B cell (primary cell): ENCODE data around the gene NOMO2. TPM values are rescaled to one million over a fixed set of nuclear protein-coding genes. Genes with fewer than 3 reads are reported as not detected.
"Not testable (repeated sequence)": the region's sequence is repeated elsewhere in the genome, so short reads cannot be mapped to it uniquely, and the experiment has no call there.

ENCODE experiments used
- ATAC-seq: fragments of 200-7000 bp; cut with Tn5 transposase; one replicate; pipeline ENCODE4 v1.10.0; 2021; ENCODE audit warnings: low read depth, mild to moderate bottlenecking, moderate number of reproducible peaks, moderate library complexity
- CTCF ChIA-PET: fragments of 350-600 bp; sonication (Branson Sonifier 250); formaldehyde crosslinking; loops from one replicate; lab custom pipeline; 2021; ENCODE audit warnings: antibody characterized with exemption, inconsistent platforms; lab: Charles Lee
- POLR2A ChIA-PET: fragments of 350-600 bp; sonication (Branson Sonifier 250); formaldehyde crosslinking; loops from one replicate; lab custom pipeline; 2021; ENCODE audit warnings: antibody characterized with exemption; lab: Charles Lee
- DNase-seq: peaks from one replicate; pipeline ENCODE4 v3.0.0; 2013
- H2AFZ ChIP-seq: 2 replicates; pipeline ENCODE4 v1.6.1; 2012; ENCODE audit warnings: mild to moderate bottlenecking, low read depth, low read length; ENCODE audit not compliant: insufficient read depth, poor library complexity, severe bottlenecking
- H3K27ac ChIP-seq, 2 donors: 1 replicate in 1 of 2; 2 replicates in 1 of 2; pipeline ENCODE4 v1.5.1; 2012 to 2013; ENCODE audit warnings: low read length in 2 of 2, mild to moderate bottlenecking in 2 of 2, moderate library complexity in 1 of 2
- H3K27me3 ChIP-seq, 4 experiments: fragments of 200-600 bp in 1 of 4; sonication (generic) in 1 of 4; replicated peaks in 1 of 4; 1 replicate in 2 of 4; 2 replicates in 2 of 4; pipeline versions ENCODE4 v1.6.1 to v1.7.0; 2013 to 2016; ENCODE audit warnings: low read length in 3 of 4, mild to moderate bottlenecking in 2 of 4, mixed read lengths in 1 of 4, moderate library complexity in 1 of 4; ENCODE audit not compliant: insufficient read depth in 4 of 4, control insufficient read depth in 3 of 4; ENCODE audit errors: control extremely low read depth in 1 of 4
- H3K36me3 ChIP-seq, 2 experiments: replicated peaks in 1 of 2; 1 replicate in 1 of 2; 2 replicates in 1 of 2; pipeline versions ENCODE4 v1.6.1 to v1.7.1; 2013; ENCODE audit warnings: low read length in 1 of 2; ENCODE audit not compliant: insufficient read depth in 2 of 2, control insufficient read depth in 1 of 2; ENCODE audit errors: control extremely low read depth in 1 of 2, extremely low read depth in 1 of 2
- H3K4me1 ChIP-seq, 2 donors: fragments of 200-600 bp in 1 of 2; sonication (generic) in 1 of 2; 1 replicate in 1 of 2; 2 replicates in 1 of 2; pipeline versions ENCODE4 v1.5.1 to v1.6.1; 2013 to 2017; ENCODE audit warnings: low read length in 2 of 2; ENCODE audit not compliant: control insufficient read depth in 2 of 2, insufficient read depth in 2 of 2
- H3K4me2 ChIP-seq: replicated peaks from 2 replicates; pipeline ENCODE3; 2012; ENCODE audit warnings: mild to moderate bottlenecking, low read depth, low read length; ENCODE audit not compliant: poor library complexity, severe bottlenecking
- H3K4me3 ChIP-seq, 5 experiments: fragments of 200-600 bp in 1 of 5; sonication (generic) in 1 of 5; 1 replicate in 3 of 5; 2 replicates in 2 of 5; pipeline versions ENCODE4 v1.5.1 to v1.7.0; 2011 to 2016; ENCODE audit warnings: low read length in 4 of 5, mild to moderate bottlenecking in 4 of 5, low read depth in 2 of 5, control low read depth in 1 of 5, moderate library complexity in 1 of 5; ENCODE audit not compliant: insufficient read depth in 1 of 5; ENCODE audit errors: control extremely low read depth in 1 of 5, extremely low read depth in 1 of 5
- H3K79me2 ChIP-seq: fragments of 200-600 bp; sonication (generic); one replicate; pipeline ENCODE4 v1.6.0; 2016; ENCODE audit warnings: low read length; ENCODE audit not compliant: control insufficient read depth, insufficient read depth
- H3K9ac ChIP-seq: fragments of 200-600 bp; sonication (generic); 2 replicates; pipeline ENCODE4 v1.6.1; 2017; ENCODE audit warnings: mild to moderate bottlenecking, low read length, moderate library complexity
- H3K9me3 ChIP-seq, 3 donors: one replicate each; pipeline versions ENCODE4 v1.6.1 to v1.7.1; 2013; ENCODE audit warnings: low read length in 2 of 3; ENCODE audit not compliant: control insufficient read depth in 2 of 3, insufficient read depth in 1 of 3; ENCODE audit errors: control extremely low read depth in 1 of 3
- H4K20me1 ChIP-seq: 2 replicates; pipeline ENCODE4 v1.6.0; 2012; ENCODE audit warnings: mild to moderate bottlenecking, low read length; ENCODE audit not compliant: insufficient read depth, control insufficient read depth, poor library complexity, severe bottlenecking
- H3K27ac Mint-ChIP-seq: one replicate; pipeline ENCODE4 v1.8.0; 2021; ENCODE audit warnings: mixed read lengths
- H3K27me3 Mint-ChIP-seq: one replicate; pipeline ENCODE4 v1.8.0; 2021; ENCODE audit warnings: mixed read lengths
- H3K4me1 Mint-ChIP-seq: one replicate; pipeline ENCODE4 v1.8.0; 2021; ENCODE audit warnings: mixed read lengths
- H3K4me3 Mint-ChIP-seq: one replicate; pipeline ENCODE4 v1.8.0; 2021; ENCODE audit warnings: mixed read lengths
- H3K9me3 Mint-ChIP-seq: one replicate; pipeline ENCODE4 v1.8.0; 2022; ENCODE audit warnings: mixed read lengths; ENCODE audit not compliant: insufficient read depth
- WGBS: methylation state at CpG from one replicate; pipeline ENCODE4 v1.1.5; 2013; ENCODE audit warnings: missing lambda C conversion rate; ENCODE audit not compliant: insufficient coverage; 5-methylcytosine and 5-hydroxymethylcytosine counted together
- intact Hi-C: fragments of 100-400 bp; cut with micrococcal nuclease; formaldehyde crosslinking; loops from one replicate; pipeline ENCODE4 v1.10.0; 2022
- polyA plus RNA-seq: library from polyadenylated mRNA; depleted of rRNA; stranded (reverse); fragments of >200 nt; gene quantifications from 2 replicates; pipeline ENCODE4 v1.2.3, GENCODE V29; 2012
- total RNA-seq, 2 donors: library from RNA; stranded (reverse); fragments of 120-200 nt in 1 of 2; gene quantifications; 1 replicate in 1 of 2; 2 replicates in 1 of 2; pipeline versions ENCODE4 v1.2.3 to v1.2.4, GENCODE V29; 2013 to 2022

The NOMO2 gene
- total and polyA plus RNA-seq, 2 donors (not counting 1 experiment from before 2014, with no cell fraction given): 41.2 to 47.2 TPM

GRCh38 chr16:18531323-18531722, 30.6 kb downstream of the NOMO2 start:
- WGBS: no CpG with 5 or more reads among the region's 10 CpGs
- H3K27me3 ChIP-seq, H3K9me3 Mint-ChIP-seq, H3K4me1 Mint-ChIP-seq, CTCF ChIA-PET, H3K4me1 ChIP-seq, H3K9ac ChIP-seq, H3K27me3 Mint-ChIP-seq, intact Hi-C loops, ATAC-seq, H3K4me3 Mint-ChIP-seq, H3K79me2 ChIP-seq, POLR2A ChIA-PET, H3K4me3 ChIP-seq, H3K27ac ChIP-seq, DNase-seq, H3K36me3 ChIP-seq, H2AFZ ChIP-seq, H4K20me1 ChIP-seq, H3K9me3 ChIP-seq, H3K4me2 ChIP-seq, H3K27ac Mint-ChIP-seq: not testable (repeated sequence)

- no CpG with 5 or more reads among the region's 3 CpGs for WGBS
- POLR2A ChIA-PET, CTCF ChIA-PET: not testable (repeated sequence)
Measured at GRCh38 chr16:18530329-18530728, 31.6 kb downstream of the NOMO2 start.

GRCh38 chr16:18526547-18526946, 35.4 kb downstream of the NOMO2 start:
- intact Hi-C loops, H3K9me3 Mint-ChIP-seq, ATAC-seq, CTCF ChIA-PET, H3K27me3 Mint-ChIP-seq, H3K9me3 ChIP-seq, H3K4me1 ChIP-seq, H3K79me2 ChIP-seq, H3K27ac Mint-ChIP-seq, POLR2A ChIA-PET, H4K20me1 ChIP-seq, DNase-seq, H3K4me3 ChIP-seq, H3K9ac ChIP-seq, H3K27me3 ChIP-seq, H3K27ac ChIP-seq, H2AFZ ChIP-seq, H3K4me3 Mint-ChIP-seq, H3K4me2 ChIP-seq, H3K4me1 Mint-ChIP-seq, H3K36me3 ChIP-seq: not testable (repeated sequence)
- no CpG with 5 or more reads among the region's 4 CpGs for WGBS

More at GRCh38 chr16:18530329-18530728, 31.6 kb downstream of the NOMO2 start:
- H3K4me2 ChIP-seq, intact Hi-C loops, H3K27ac ChIP-seq, H3K4me3 ChIP-seq, H3K79me2 ChIP-seq, H3K9ac ChIP-seq, H3K27me3 Mint-ChIP-seq, H3K36me3 ChIP-seq, DNase-seq, ATAC-seq, H3K9me3 ChIP-seq, H3K4me1 Mint-ChIP-seq, H3K4me3 Mint-ChIP-seq, H3K9me3 Mint-ChIP-seq, H3K27ac Mint-ChIP-seq, H4K20me1 ChIP-seq, H2AFZ ChIP-seq, H3K27me3 ChIP-seq, H3K4me1 ChIP-seq: not testable (repeated sequence)

- intact Hi-C loops, H3K27ac ChIP-seq, H3K4me2 ChIP-seq, DNase-seq, ATAC-seq, H3K4me1 Mint-ChIP-seq, H3K4me3 ChIP-seq, H3K79me2 ChIP-seq, H3K36me3 ChIP-seq, H3K9ac ChIP-seq, H3K27me3 ChIP-seq, H3K4me3 Mint-ChIP-seq, H3K9me3 ChIP-seq, H4K20me1 ChIP-seq, H3K9me3 Mint-ChIP-seq, H3K4me1 ChIP-seq, POLR2A ChIA-PET, H3K27ac Mint-ChIP-seq, H3K27me3 Mint-ChIP-seq, CTCF ChIA-PET, H2AFZ ChIP-seq: not testable (repeated sequence)
- WGBS: no CpG with 5 or more reads among the region's 8 CpGs
Measured at GRCh38 chr16:18525882-18526482, 35.9 kb downstream of the NOMO2 start.
